H1 (cell line): Measurements from ENCODE around the gene PRKCH. TPM values are rescaled to one million over a fixed set of nuclear protein-coding genes. Genes with fewer than 3 reads are reported as not detected.

Experiments used
- CTCF ChIA-PET: fragments of 300-600 bp; sonication (Branson Sonifier 250); formaldehyde crosslinking; loops from one replicate; lab custom pipeline; 2021; ENCODE audit not compliant: partially characterized antibody; lab: Charles Lee
- POLR2A ChIA-PET: fragments of 300-600 bp; sonication (Branson Sonifier 250); formaldehyde crosslinking; loops from one replicate; lab custom pipeline; 2021; ENCODE audit warnings: inconsistent platforms; ENCODE audit not compliant: partially characterized antibody; lab: Charles Lee
- DNase-seq, 2 experiments: peaks; one replicate each; pipeline versions ENCODE4 v3.0.0 to v3.0.0-alpha.2; 2010 to 2022; ENCODE audit warnings: low spot score in 2 of 2, low read depth in 1 of 2, mixed read lengths in 1 of 2
- FAIRE-seq: peaks from 2 replicates; lab custom pipeline; 2011; peaks lifted over from hg19 to GRCh38; lab: Jason Lieb, UNC
- H2AFZ ChIP-seq: 2 replicates; pipeline ENCODE4 v1.8.1; 2012; ENCODE audit warnings: low read length, inconsistent platforms
- H2AK5ac ChIP-seq: 2 replicates; pipeline ENCODE4 v1.6.1; 2013; ENCODE audit warnings: low read depth, low read length
- H2BK120ac ChIP-seq: replicated peaks from 2 replicates; pipeline ENCODE3; 2013; ENCODE audit warnings: low read depth, low read length, inconsistent platforms
- H2BK12ac ChIP-seq: 2 replicates; pipeline ENCODE4 v1.6.1; 2013; ENCODE audit warnings: low read depth, low read length
- H2BK15ac ChIP-seq: 2 replicates; pipeline ENCODE4 v1.6.1; 2013; ENCODE audit warnings: low read length
- H2BK20ac ChIP-seq: 2 replicates; pipeline ENCODE4 v1.6.1; 2013; ENCODE audit warnings: low read length
- H2BK5ac ChIP-seq: 2 replicates; pipeline ENCODE4 v1.6.1; 2013; ENCODE audit warnings: low read depth, low read length
- H3K14ac ChIP-seq: 2 replicates; pipeline ENCODE4 v1.6.1; 2013; ENCODE audit warnings: inconsistent platforms; ENCODE audit not compliant: insufficient read length
- H3K18ac ChIP-seq: 2 replicates; pipeline ENCODE4 v1.6.1; 2013; ENCODE audit warnings: low read length; ENCODE audit errors: extremely low read depth
- H3K23ac ChIP-seq: 2 replicates; pipeline ENCODE4 v1.6.1; 2013; ENCODE audit warnings: inconsistent platforms; ENCODE audit not compliant: insufficient read length
- H3K23me2 ChIP-seq: 2 replicates; pipeline ENCODE4 v1.6.1; 2013; ENCODE audit warnings: low read depth, low read length
- H3K27ac ChIP-seq: 2 replicates; pipeline ENCODE4 v1.6.1; 2011; ENCODE audit warnings: low read depth, low read length, inconsistent platforms
- H3K27me3 ChIP-seq, 4 experiments: replicated peaks in 1 of 4; 1 replicate in 1 of 4; 2 replicates in 3 of 4; pipeline versions ENCODE4 v1.6.1 to v1.8.1; 2011 to 2013; ENCODE audit warnings: low read length in 3 of 4, mild to moderate bottlenecking in 3 of 4, inconsistent platforms in 2 of 4, mixed read lengths in 2 of 4, moderate library complexity in 1 of 4; ENCODE audit not compliant: control insufficient read depth in 3 of 4, insufficient read depth in 3 of 4; ENCODE audit errors: extremely low read depth in 1 of 4
- H3K36me3 ChIP-seq, 4 experiments: 2 replicates each; pipeline versions ENCODE4 v1.6.1 to v1.8.1; 2011 to 2013; ENCODE audit warnings: mild to moderate bottlenecking in 4 of 4, low read length in 3 of 4, moderate library complexity in 2 of 4, control low read depth in 1 of 4, inconsistent platforms in 1 of 4; ENCODE audit not compliant: insufficient read depth in 4 of 4, control insufficient read depth in 2 of 4
- H3K4ac ChIP-seq: replicated peaks from 2 replicates; pipeline ENCODE3; 2013; ENCODE audit warnings: low read length, low read depth, mixed read lengths, inconsistent platforms; ENCODE audit not compliant: insufficient read length
- H3K4me1 ChIP-seq, 4 experiments: replicated peaks in 1 of 4; 1 replicate in 1 of 4; 2 replicates in 3 of 4; pipeline versions ENCODE4 v1.6.1 to v1.8.1; 2011 to 2013; ENCODE audit warnings: low read length in 3 of 4, inconsistent platforms in 2 of 4, mixed read lengths in 1 of 4; ENCODE audit not compliant: insufficient read depth in 4 of 4, control insufficient read depth in 3 of 4
- H3K4me2 ChIP-seq, 2 experiments: 2 replicates each; pipeline versions ENCODE4 v1.6.1 to v1.8.1; 2011 to 2013; ENCODE audit warnings: low read depth in 2 of 2, low read length in 2 of 2, control low read depth in 1 of 2, inconsistent platforms in 1 of 2, mild to moderate bottlenecking in 1 of 2; ENCODE audit not compliant: insufficient read depth in 1 of 2
- H3K4me3 ChIP-seq, 4 experiments: fragments of 200-600, 300-600 bp in 1 of 4; sonication (generic), shearing (Covaris generic), sonication (Bioruptor Twin) in 1 of 4; 2 replicates each; pipeline versions ENCODE4 v1.5.1 to v1.8.1; 2011 to 2016; ENCODE audit warnings: low read length in 4 of 4, low read depth in 3 of 4, control low read depth in 2 of 4, inconsistent platforms in 2 of 4, mild to moderate bottlenecking in 2 of 4, mixed read lengths in 1 of 4, moderate library complexity in 1 of 4; ENCODE audit not compliant: insufficient read depth in 2 of 4; ENCODE audit errors: extremely low read depth in 1 of 4
- H3K56ac ChIP-seq: replicated peaks from 2 replicates; pipeline ENCODE3; 2013; ENCODE audit warnings: low read depth, mild to moderate bottlenecking, mixed read lengths, low read length, inconsistent platforms; ENCODE audit not compliant: insufficient read length
- H3K79me1 ChIP-seq: 2 replicates; pipeline ENCODE4 v1.6.1; 2013; ENCODE audit warnings: low read depth, low read length, control low read depth
- H3K79me2 ChIP-seq, 2 experiments: 2 replicates each; pipeline versions ENCODE4 v1.6.1 to v1.8.1; 2012 to 2013; ENCODE audit warnings: low read length in 2 of 2, mild to moderate bottlenecking in 2 of 2, inconsistent platforms in 1 of 2; ENCODE audit not compliant: insufficient read depth in 2 of 2, control insufficient read depth in 1 of 2
- H3K9ac ChIP-seq, 4 experiments: replicated peaks in 1 of 4; 1 replicate in 1 of 4; 2 replicates in 3 of 4; pipeline versions ENCODE4 v1.6.1 to v1.8.1; 2011 to 2013; ENCODE audit warnings: low read depth in 3 of 4, low read length in 3 of 4, control low read depth in 2 of 4, mild to moderate bottlenecking in 2 of 4, moderate library complexity in 2 of 4, inconsistent platforms in 1 of 4; ENCODE audit errors: extremely low read depth in 1 of 4
- H3K9me3 ChIP-seq, 2 experiments: 2 replicates each; pipeline versions ENCODE4 v1.6.1 to v1.8.1; 2012 to 2013; ENCODE audit warnings: mild to moderate bottlenecking in 2 of 2, moderate library complexity in 2 of 2, control low read depth in 1 of 2, inconsistent platforms in 1 of 2, low read depth in 1 of 2, low read length in 1 of 2, mixed read lengths in 1 of 2; ENCODE audit not compliant: insufficient read depth in 2 of 2
- H4K20me1 ChIP-seq, 2 experiments: replicated peaks in 1 of 2; 2 replicates each; pipeline versions ENCODE3 to v1.8.1; 2011 to 2013; ENCODE audit warnings: inconsistent platforms in 2 of 2, low read length in 2 of 2, mild to moderate bottlenecking in 1 of 2; ENCODE audit not compliant: insufficient read depth in 2 of 2, control insufficient read depth in 1 of 2
- H4K5ac ChIP-seq: 2 replicates; pipeline ENCODE4 v1.6.1; 2013; ENCODE audit warnings: low read length, low read depth, mixed read lengths, inconsistent platforms; ENCODE audit not compliant: insufficient read length
- H4K8ac ChIP-seq: 2 replicates; pipeline ENCODE4 v1.8.0; 2013; ENCODE audit warnings: mild to moderate bottlenecking, moderate library complexity, low read length, inconsistent platforms; ENCODE audit not compliant: insufficient read depth; ENCODE audit errors: extremely low read depth
- H4K91ac ChIP-seq: replicated peaks from 2 replicates; pipeline ENCODE3; 2013; ENCODE audit warnings: low read length, mixed read lengths, inconsistent platforms; ENCODE audit not compliant: insufficient read length
- CREB1 ChIP-seq: IDR thresholded peaks from 2 replicates; pipeline ENCODE4 v1.6.1; 2012; ENCODE audit warnings: inconsistent platforms
- SIX5 ChIP-seq: IDR thresholded peaks from 2 replicates; pipeline ENCODE4 v1.6.1; 2011; ENCODE audit warnings: mild to moderate bottlenecking, low read depth, low read length
- WGBS, 2 experiments: shearing (Covaris generic) in 1 of 2; methylation state at CpG; one replicate each; pipeline versions ENCODE4 v1.1.6 to v1.1.7; 2013 to 2015; ENCODE audit warnings: low lambda C conversion rate in 2 of 2, mixed read lengths in 2 of 2, inconsistent platforms in 1 of 2, low coverage in 1 of 2, missing lambda C conversion rate in 1 of 2; ENCODE audit not compliant: insufficient replicate concordance in 2 of 2, insufficient coverage in 1 of 2, insufficient read length in 1 of 2; ENCODE audit errors: extremely low coverage in 1 of 2, missing lambda C conversion rate in 1 of 2; 5-methylcytosine and 5-hydroxymethylcytosine counted together
- polyA plus RNA-seq, 7 experiments: library from polyadenylated mRNA; depleted of rRNA in 3 of 7; stranded (reverse) in 5 of 7; unstranded in 2 of 7; fragments of >200 nt in 5 of 7; fragments of 200-250 nt in 2 of 7; gene quantifications; 1 replicate in 5 of 7; 2 replicates in 1 of 7; 4 replicates in 1 of 7; pipeline versions ENCODE4 v1.2.1 to v1.2.3, GENCODE V29; 2011 to 2013; ENCODE audit warnings: missing spikeins in 2 of 7, mixed read lengths in 2 of 7
- total RNA-seq: library from RNA; stranded (reverse); fragmentation: NEBNext Ultra II Directional; extraction: Animal tissue kit (Norgen Biotek cat#: 25700); gene quantifications from 2 replicates; pipeline ENCODE4 v1.2.1, GENCODE V29; 2021

The PRKCH gene
- total and polyA plus RNA-seq, 2 of the 8 experiments (the other 6 are each of a cell fraction or from before 2014, with no cell fraction given), result 6.4 to 7.0 TPM

DNA sequence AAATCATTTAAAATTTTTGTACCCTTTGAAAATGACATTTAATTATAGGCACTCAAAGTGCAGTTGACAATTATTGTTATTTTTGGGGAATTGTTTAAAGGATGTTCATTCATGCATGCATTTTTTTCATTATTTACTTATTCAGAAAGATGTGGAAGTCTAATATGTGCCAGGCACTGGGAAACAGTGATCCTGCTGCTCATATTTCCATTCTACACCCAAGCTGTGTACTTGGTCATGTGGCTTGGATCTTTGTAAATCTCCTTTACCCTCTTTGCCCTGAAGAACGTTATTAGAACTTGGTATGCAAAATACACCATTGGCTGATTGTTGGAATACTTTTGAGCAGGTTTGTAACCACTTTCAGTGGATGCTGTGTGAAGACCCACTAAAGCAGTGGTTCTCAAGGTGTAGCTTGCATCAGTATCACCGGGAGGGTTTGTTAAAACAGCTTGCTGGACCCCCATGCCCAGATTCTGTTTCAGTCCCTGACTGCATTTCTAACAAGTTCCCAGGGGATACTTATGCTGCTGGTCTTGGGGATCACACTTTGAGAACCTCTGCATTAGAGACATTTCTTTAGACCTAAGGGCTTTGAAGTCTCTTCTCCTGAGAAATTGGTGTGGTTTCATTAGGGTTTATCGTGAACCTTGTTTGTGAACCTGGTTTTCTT lies 47.5 kb downstream of the PRKCH start:
- Histone ChIP-seq H4K8ac (no peak overlapping the region), H2AFZ (no peak overlapping the region), H3K79me2 (no peaks in the 10 kb centered on the region), H4K5ac (no peak overlapping the region), H3K9me3 (peaks cover 11 to 13% of the 10 kb centered on the region in 2 experiments; a peak in 3 of 4 replicates), H3K4ac (no peak overlapping the region), H2AK5ac (no peak overlapping the region), H3K23me2 (no peaks in the 10 kb centered on the region), H3K14ac (no peak overlapping the region), H4K91ac (no peak overlapping the region), H3K27ac (no peak overlapping the region), H3K4me1 (0 out of 7 replicates have a peak, but pooled peaks cover 0 to 2% (median 0%) of the 10 kb centered on the region in 4 experiments), H3K4me3 (no peak overlapping the region), H3K4me2 (no peak overlapping the region), H3K18ac (no peak overlapping the region), H3K23ac (no peak overlapping the region), H2BK120ac (no peak overlapping the region), H3K56ac (no peak overlapping the region), H2BK20ac (no peak overlapping the region), H3K36me3 (no peaks in the 10 kb centered on the region), H4K20me1 (no peaks in the 10 kb centered on the region), H2BK15ac (no peak overlapping the region), H2BK5ac (no peak overlapping the region), H3K27me3 (no peaks in the 10 kb centered on the region), H3K9ac (no peak overlapping the region), H2BK12ac (no peak overlapping the region), H3K79me1 (no peaks in the 10 kb centered on the region)
- FAIRE-seq (no peak), DNase-seq (no peak)
- ChIA-PET POLR2A (no interaction called here), CTCF (interaction anchor here (1.2 kb wide), 1 partner anchor 14 kb away, joined by 3 read pairs; no protein-coding TSS in a partner anchor)
- 88% methylated on average over 3 of the region's 3 CpGs; no CpG with 5 or more reads in 1 of the 2 experiments for WGBS, 2 experiments
- TF ChIP-seq CREB1, result no peak
- TF ChIP-seq SIX5, result no peak
